ENCODE data around the gene UNC5B. TPM values are rescaled to one million over a fixed set of nuclear protein-coding genes. Genes with fewer than 3 reads are reported as not detected.

UNC5B gene
- total RNA-seq, 1 experiment from 2014 or later, result 22.0 TPM

- RAD21 ChIA-PET (ENCODE audit: low non-redundant PET in 1 of 2, low total read pairs in 2 of 2, uncharacterized antibody in 2 of 2, unreplicated experiment in 2 of 2), result no interaction called here
- H3K9me2 ChIP-seq (ENCODE audit: insufficient read depth), result no peaks in the 10 kb centered on the region
- no peak for TF ChIP-seq SP1 (IDR thresholded peaks at IDR 0.05; ENCODE audit: low read depth)
- no peak for TF ChIP-seq CEBPB (IDR thresholded peaks at IDR 0.05; ENCODE audit: low read depth)
- no peak for TF ChIP-seq CTCF (IDR thresholded peaks at IDR 0.05 in 2 of 3, conservative IDR thresholded peaks at IDR 0.05 in 1 of 3; ENCODE audit: borderline replicate concordance in 1 of 3, insufficient read depth in 1 of 3, low read depth in 2 of 3, low read length in 2 of 3)
- no peak for TF ChIP-seq ZBTB33 (IDR thresholded peaks at IDR 0.05; ENCODE audit: extremely low read depth, insufficient replicate concordance, low read length)
- TF ChIP-seq SIN3A (IDR thresholded peaks at IDR 0.05; ENCODE audit: low read depth), result no peak
- no peak for TF ChIP-seq FOSL1 (IDR thresholded peaks at IDR 0.05; ENCODE audit: low read depth)
- no peak for TF ChIP-seq EGR1 (IDR thresholded peaks at IDR 0.05; ENCODE audit: low read depth)
- no peak for TF ChIP-seq EZH2phosphoT487 (IDR thresholded peaks at IDR 0.05; ENCODE audit: borderline replicate concordance)
- TF ChIP-seq ELF1 (IDR thresholded peaks at IDR 0.05; ENCODE audit: borderline replicate concordance, low read depth), result no peak
- no peak for TF ChIP-seq TCF7L2 (IDR thresholded peaks at IDR 0.05; ENCODE audit: borderline replicate concordance, extremely low read depth, insufficient read depth, insufficient read length)
- TF ChIP-seq YY1 (IDR thresholded peaks at IDR 0.05; ENCODE audit: extremely low read depth, insufficient replicate concordance, low read depth, low read length), result no peak
- no peak for TF ChIP-seq ATF3 (IDR thresholded peaks at IDR 0.05)
- TF ChIP-seq RAD21 (IDR thresholded peaks at IDR 0.05; ENCODE audit: low read depth), result no peak
- TF ChIP-seq ZNF274 (IDR thresholded peaks at IDR 0.05; ENCODE audit: low read depth, low read length), result no peak
- TF ChIP-seq EZH2 (IDR thresholded peaks at IDR 0.05), result no peak
- no peak for TF ChIP-seq MAX (IDR thresholded peaks at IDR 0.05)
- no peak for TF ChIP-seq REST (IDR thresholded peaks at IDR 0.05; ENCODE audit: low read depth)
- no peak for TF ChIP-seq JUND (IDR thresholded peaks at IDR 0.05)
- TF ChIP-seq ZFX (IDR thresholded peaks at IDR 0.05), result no peak
- no peak for TF ChIP-seq POLR2A (IDR thresholded peaks at IDR 0.05; ENCODE audit: borderline replicate concordance, extremely low read depth, insufficient read depth, insufficient read length)
- no peak overlapping the region for H3K4me3 ChIP-seq (replicated peaks in 1 of 2; ENCODE audit: low read depth in 1 of 2, low read length in 2 of 2)
- H3K36me3 ChIP-seq (ENCODE audit: control insufficient read depth in 1 of 2, insufficient read depth in 2 of 2, low read length in 2 of 2), result no peaks in the 10 kb centered on the region
- POLR2A ChIA-PET, result no interaction called here
- no peaks in the 10 kb centered on the region for H4K20me1 ChIP-seq (ENCODE audit: insufficient read depth)
- CTCF ChIA-PET, result no interaction called here
- H3K27me3 ChIP-seq (ENCODE audit: insufficient read depth, low read length), result no peaks in the 10 kb centered on the region
- intact Hi-C loops (cut with micrococcal nuclease), result no loop called here
- H3K4me2 ChIP-seq (ENCODE audit: low read length), result peak overlapping the region; percentile 75; the same call in 1 of the 2 replicates
- ATAC-seq, result no peak
- H3K27ac ChIP-seq (ENCODE audit: low read depth, low read length), result peak overlapping the region; percentile 67; the same call in 1 of the 2 replicates
- H3K79me2 ChIP-seq (ENCODE audit: insufficient read depth, low read length), result no peaks in the 10 kb centered on the region
- no peak overlapping the region for H2AFZ ChIP-seq (ENCODE audit: low read depth, low read length, poor library complexity, severe bottlenecking)
- no peaks in the 10 kb centered on the region for H3K9me3 ChIP-seq (ENCODE audit: control insufficient read depth in 1 of 2, insufficient read depth in 1 of 2, low read depth in 1 of 2, low read length in 2 of 2)
- H3K4me1 ChIP-seq (ENCODE audit: control insufficient read depth in 1 of 2, insufficient read depth in 2 of 2, low read length in 2 of 2), result peaks cover 48 to 71% of the 10 kb centered on the region in 2 experiments
- DNase-seq (ENCODE audit: low read depth, low spot score), result no peak
- H3K9ac ChIP-seq (ENCODE audit: low read length), result no peak overlapping the region
- BruUV-seq (replicated peaks), result no TSS peak
Observed at GRCh38 chr10:71248210-71248609, 35.8 kb downstream of the UNC5B start.

Measured in HCT116 (cell line).